Measurements from ENCODE around the gene SNRPD2. TPM values are rescaled to one million over a fixed set of nuclear protein-coding genes. Genes with fewer than 3 reads are reported as not detected.

The SNRPD2 gene
- total and polyA plus RNA-seq, 2 donors (not counting 1 experiment from before 2014, with no cell fraction given), result 362 to 440 TPM

GRCh38 chr19:45677351-45678230 lies 14.2 kb downstream of the SNRPD2 start:
- no peaks in the 10 kb centered on the region for H3K36me3 ChIP-seq (ENCODE audit: control insufficient read depth, insufficient read depth, low read length)
- peaks cover 11% of the 10 kb centered on the region for H3K27me3 ChIP-seq (ENCODE audit: control insufficient read depth, insufficient read depth, low read length)
- peak overlapping the region; percentile 7 to 34 (median 13) for H3K4me3 ChIP-seq (replicated peaks in 1 of 4; ENCODE audit: control extremely low read depth in 1 of 4, insufficient read depth in 1 of 4, low read depth in 3 of 4, low read length in 4 of 4)
- H3K9ac ChIP-seq (ENCODE audit: insufficient read depth, low read length), result no peak overlapping the region
- H3K4me1 ChIP-seq (ENCODE audit: control insufficient read depth, extremely low read depth, insufficient read depth, low read length), result peaks cover 4% of the 10 kb centered on the region
- H3K9me3 ChIP-seq (ENCODE audit: control insufficient read depth, insufficient read depth, low read depth, low read length), result no peaks in the 10 kb centered on the region
- no peak overlapping the region for H3K27ac ChIP-seq (ENCODE audit: insufficient read depth, low read length)
- H3K79me2 ChIP-seq (ENCODE audit: control insufficient read depth, insufficient read depth, low read length), result no peaks in the 10 kb centered on the region
- DNase-seq (ENCODE audit: low read depth in 2 of 2), result peak; percentile 63 to 69
- peak overlapping the region; percentile 48 for H3K4me2 ChIP-seq (ENCODE audit: extremely low read depth, insufficient read depth, low read length)
- no peak for TF ChIP-seq EZH2 (IDR thresholded peaks at IDR 0.05; ENCODE audit: low read length, missing control alignments)
- TF ChIP-seq CTCF (conservative IDR thresholded peaks at IDR 0.05 in 1 of 2, IDR thresholded peaks at IDR 0.05 in 1 of 2; ENCODE audit: low read depth in 1 of 2, low read length in 2 of 2), result no peak
- no peak overlapping the region for H2AFZ ChIP-seq (ENCODE audit: low read length)
- H4K20me1 ChIP-seq (ENCODE audit: control insufficient read depth, extremely low read depth, insufficient read depth, low read length), result no peaks in the 10 kb centered on the region

GRCh38 chr19:45676851-45677263 lies 14.9 kb downstream of the SNRPD2 start:
- Histone ChIP-seq H3K9ac (ENCODE audit: insufficient read depth, low read length) (no peak overlapping the region), H3K4me1 (ENCODE audit: control insufficient read depth, extremely low read depth, insufficient read depth, low read length) (peaks cover 4% of the 10 kb centered on the region), H4K20me1 (ENCODE audit: control insufficient read depth, extremely low read depth, insufficient read depth, low read length) (no peaks in the 10 kb centered on the region), H3K4me3 (replicated peaks in 1 of 4; ENCODE audit: control extremely low read depth in 1 of 4, insufficient read depth in 1 of 4, low read depth in 3 of 4, low read length in 4 of 4) (no peak overlapping the region), H3K79me2 (ENCODE audit: control insufficient read depth, insufficient read depth, low read length) (no peaks in the 10 kb centered on the region), H3K27ac (ENCODE audit: insufficient read depth, low read length) (no peak overlapping the region), H3K27me3 (ENCODE audit: control insufficient read depth, insufficient read depth, low read length) (peaks cover 11% of the 10 kb centered on the region), H3K36me3 (ENCODE audit: control insufficient read depth, insufficient read depth, low read length) (no peaks in the 10 kb centered on the region), H3K9me3 (ENCODE audit: control insufficient read depth, insufficient read depth, low read depth, low read length) (no peaks in the 10 kb centered on the region), H3K4me2 (ENCODE audit: extremely low read depth, insufficient read depth, low read length) (peak overlapping the region; percentile 13), H2AFZ (ENCODE audit: low read length) (peak overlapping the region; percentile 13)
- DNase-seq (ENCODE audit: low read depth in 2 of 2), result no peak
- TF ChIP-seq EZH2 (IDR thresholded peaks at IDR 0.05; ENCODE audit: low read length, missing control alignments), result no peak

GRCh38 chr19:45674946-45675345 lies 16.8 kb downstream of the SNRPD2 start:
- TF ChIP-seq EZH2 (IDR thresholded peaks at IDR 0.05; ENCODE audit: low read length, missing control alignments), result no peak
- no peak for TF ChIP-seq CTCF (conservative IDR thresholded peaks at IDR 0.05 in 1 of 2, IDR thresholded peaks at IDR 0.05 in 1 of 2; ENCODE audit: low read depth in 1 of 2, low read length in 2 of 2)
- Histone ChIP-seq H3K4me2 (ENCODE audit: extremely low read depth, insufficient read depth, low read length) (no peak overlapping the region), H3K36me3 (ENCODE audit: control insufficient read depth, insufficient read depth, low read length) (no peaks in the 10 kb centered on the region), H3K79me2 (ENCODE audit: control insufficient read depth, insufficient read depth, low read length) (no peaks in the 10 kb centered on the region), H3K27me3 (ENCODE audit: control insufficient read depth, insufficient read depth, low read length) (peaks cover 11% of the 10 kb centered on the region), H4K20me1 (ENCODE audit: control insufficient read depth, extremely low read depth, insufficient read depth, low read length) (no peaks in the 10 kb centered on the region), H3K4me3 (replicated peaks in 1 of 4; ENCODE audit: control extremely low read depth in 1 of 4, insufficient read depth in 1 of 4, low read depth in 3 of 4, low read length in 4 of 4) (no peak overlapping the region), H3K9ac (ENCODE audit: insufficient read depth, low read length) (no peak overlapping the region), H3K27ac (ENCODE audit: insufficient read depth, low read length) (no peak overlapping the region), H3K4me1 (ENCODE audit: control insufficient read depth, extremely low read depth, insufficient read depth, low read length) (peaks cover 4% of the 10 kb centered on the region), H3K9me3 (ENCODE audit: control insufficient read depth, insufficient read depth, low read depth, low read length) (no peaks in the 10 kb centered on the region), H2AFZ (ENCODE audit: low read length) (no peak overlapping the region)
- DNase-seq (ENCODE audit: low read depth in 2 of 2), result no peak

Measured in fibroblast of lung (primary cell).